HG02798 (cell line): ENCODE data around the gene HES3.
"Not testable (repeated sequence)": the region's sequence is repeated elsewhere in the genome, so short reads cannot be mapped to it uniquely, and the experiment has no call there.

Experiments
- ATAC-seq: cut with Tn5 transposase; IDR thresholded peaks from one replicate; pipeline ENCODE4 v1.9.1; 2021; ENCODE audit warnings: mild to moderate bottlenecking; ENCODE audit not compliant: unreplicated experiment, poor library complexity

HES3 gene

GRCh38 chr1:6218375-6219164, 25.4 kb upstream of the HES3 start:
- ATAC-seq, result no peak

GRCh38 chr1:6219641-6220040, 24.3 kb upstream of the HES3 start:
- not testable (repeated sequence) for ATAC-seq

- no peak for ATAC-seq
Observed at GRCh38 chr1:6220236-6220635, 23.7 kb upstream of the HES3 start.

GRCh38 chr1:6221210-6221784, 22.7 kb upstream of the HES3 start:
- no peak for ATAC-seq

- no peak for ATAC-seq
Observed at GRCh38 chr1:6222636-6223035, 21.3 kb upstream of the HES3 start.

- no peak for ATAC-seq
Observed at GRCh38 chr1:6223617-6224016, 20.4 kb upstream of the HES3 start.

GRCh38 chr1:6224718-6225117, 19.3 kb upstream of the HES3 start:
- no peak for ATAC-seq

- no peak for ATAC-seq
Observed at GRCh38 chr1:6225651-6226050, 18.3 kb upstream of the HES3 start.

GRCh38 chr1:6233376-6233775, 10.6 kb upstream of the HES3 start:
- no peak for ATAC-seq

GRCh38 chr1:6234502-6235295, 9.3 kb upstream of the HES3 start:
- ATAC-seq, result no peak

- ATAC-seq, result no peak
Observed at GRCh38 chr1:6235296-6235677, 8.7 kb upstream of the HES3 start.

GRCh38 chr1:6237093-6237492, 6.9 kb upstream of the HES3 start:
- ATAC-seq, result no peak

- ATAC-seq, result no peak
Observed at GRCh38 chr1:6239213-6239752, 4.7 kb upstream of the HES3 start.

GRCh38 chr1:6239950-6240768, 3.8 kb upstream of the HES3 start:
- ATAC-seq, result no peak

GRCh38 chr1:6241107-6241886, 2.7 kb upstream of the HES3 start:
- ATAC-seq, result no peak

GRCh38 chr1:6241887-6242740, 1.9 kb upstream of the HES3 start:
- no peak for ATAC-seq

GRCh38 chr1:6243053-6243834, 735 bp upstream of the HES3 start:
- no peak for ATAC-seq
